Astrocyte (in vitro differentiated cells and primary cell): ENCODE results near the gene GOLIM4. TPM values are rescaled to one million over a fixed set of nuclear protein-coding genes. Genes with fewer than 3 reads are reported as not detected.

Experiments used
- DNase-seq: peaks from one replicate; pipeline ENCODE4 v3.0.0-alpha.2; 2010; ENCODE audit warnings: low read depth
- FAIRE-seq: peaks from 2 replicates; lab custom pipeline; 2011; peaks lifted over from hg19 to GRCh38; lab: Jason Lieb, UNC
- H2AFZ ChIP-seq: 2 replicates; pipeline ENCODE4 v1.6.0; 2012; ENCODE audit warnings: low read depth, low read length, inconsistent platforms
- H3K27ac ChIP-seq: 2 replicates; pipeline ENCODE4 v1.5.1; 2011; ENCODE audit warnings: low read depth, low read length, inconsistent platforms
- H3K27me3 ChIP-seq: 2 replicates; pipeline ENCODE4 v1.6.0; 2011; ENCODE audit warnings: low read length, inconsistent platforms; ENCODE audit not compliant: insufficient read depth
- H3K36me3 ChIP-seq: 2 replicates; pipeline ENCODE4 v1.5.1; 2011; ENCODE audit warnings: low read length, inconsistent platforms; ENCODE audit not compliant: insufficient read depth
- H3K4me1 ChIP-seq: 2 replicates; pipeline ENCODE4 v1.5.1; 2011; ENCODE audit warnings: low read length, inconsistent platforms; ENCODE audit not compliant: insufficient read depth
- H3K4me2 ChIP-seq: 2 replicates; pipeline ENCODE4 v1.6.0; 2012; ENCODE audit warnings: low read length, inconsistent platforms
- H3K4me3 ChIP-seq: 2 replicates; pipeline ENCODE4 v1.5.1; 2011; ENCODE audit warnings: low read depth, mild to moderate bottlenecking, low read length, inconsistent platforms; ENCODE audit not compliant: insufficient read depth
- H3K79me2 ChIP-seq: 2 replicates; pipeline ENCODE4 v1.6.0; 2012; ENCODE audit warnings: mild to moderate bottlenecking, low read length, inconsistent platforms; ENCODE audit not compliant: insufficient read depth
- H3K9ac ChIP-seq: 2 replicates; pipeline ENCODE4 v1.6.0; 2012; ENCODE audit warnings: mild to moderate bottlenecking, low read length, inconsistent platforms
- H3K9me3 ChIP-seq: 2 replicates; pipeline ENCODE4 v1.5.1; 2012; ENCODE audit warnings: low read depth, mild to moderate bottlenecking, low read length, inconsistent platforms; ENCODE audit not compliant: insufficient read depth
- H4K20me1 ChIP-seq: 2 replicates; pipeline ENCODE4 v1.6.0; 2012; ENCODE audit warnings: low read length, inconsistent platforms; ENCODE audit not compliant: insufficient read depth
- H3K27ac Mint-ChIP-seq: one replicate; pipeline ENCODE4 v1.8.0; 2021; ENCODE audit warnings: mild to moderate bottlenecking, mixed read lengths; ENCODE audit not compliant: unreplicated experiment
- H3K27me3 Mint-ChIP-seq: one replicate; pipeline ENCODE4 v1.8.0; 2021; ENCODE audit warnings: low read depth, mixed read lengths; ENCODE audit not compliant: unreplicated experiment
- H3K36me3 Mint-ChIP-seq: one replicate; pipeline ENCODE4 v1.8.0; 2021; ENCODE audit warnings: low read depth, mixed read lengths; ENCODE audit not compliant: unreplicated experiment
- H3K4me1 Mint-ChIP-seq: one replicate; pipeline ENCODE4 v1.8.0; 2021; ENCODE audit warnings: low read depth, mixed read lengths; ENCODE audit not compliant: unreplicated experiment
- H3K4me3 Mint-ChIP-seq: one replicate; pipeline ENCODE4 v1.8.0; 2021; ENCODE audit warnings: mild to moderate bottlenecking, moderate library complexity, mixed read lengths; ENCODE audit not compliant: unreplicated experiment
- H3K9me3 Mint-ChIP-seq: one replicate; pipeline ENCODE4 v1.8.0; 2021; ENCODE audit warnings: mild to moderate bottlenecking, mixed read lengths; ENCODE audit not compliant: unreplicated experiment
- CTCF ChIP-seq: IDR thresholded peaks from 2 replicates; pipeline ENCODE4 v1.5.1; 2011; ENCODE audit warnings: low read depth, mild to moderate bottlenecking, inconsistent platforms, low read length, moderate library complexity; ENCODE audit not compliant: insufficient read depth
- EZH2 ChIP-seq: IDR thresholded peaks from 2 replicates; pipeline ENCODE4 v1.6.1; 2012; ENCODE audit warnings: mild to moderate bottlenecking, low read length, inconsistent platforms; ENCODE audit not compliant: insufficient read depth
- total RNA-seq: library from RNA; stranded (reverse); gene quantifications from 2 replicates; pipeline ENCODE4 v1.2.1, GENCODE V29; 2021

Gene GOLIM4
- total RNA-seq, 1 donor from 2014 or later: 51.5 TPM

GRCh38 chr3:168006584-168006983 is 89.1 kb downstream of the GOLIM4 start:
- no peaks in the 10 kb centered on the region for H3K4me1 Mint-ChIP-seq
- H3K9me3 Mint-ChIP-seq: peaks cover 2% of the 10 kb centered on the region
- H3K4me3 Mint-ChIP-seq: no peak overlapping the region
- Histone ChIP-seq H3K4me2 (no peak overlapping the region), H3K79me2 (no peaks in the 10 kb centered on the region), H3K4me3 (no peak overlapping the region), H3K27me3 (no peaks in the 10 kb centered on the region), H3K4me1 (no peaks in the 10 kb centered on the region), H3K9me3 (peaks cover 3% of the 10 kb centered on the region), H3K9ac (no peak overlapping the region), H2AFZ (no peak overlapping the region), H3K36me3 (peaks cover 13% of the 10 kb centered on the region), H4K20me1 (no peaks in the 10 kb centered on the region), H3K27ac (no peak overlapping the region)
- DNase-seq (no peak), FAIRE-seq (no peak)
- TF ChIP-seq CTCF (no peak), EZH2 (no peak)
- no peak overlapping the region for H3K27ac Mint-ChIP-seq
- H3K36me3 Mint-ChIP-seq: peaks cover 7% of the 10 kb centered on the region
- H3K27me3 Mint-ChIP-seq: no peaks in the 10 kb centered on the region

DNA sequence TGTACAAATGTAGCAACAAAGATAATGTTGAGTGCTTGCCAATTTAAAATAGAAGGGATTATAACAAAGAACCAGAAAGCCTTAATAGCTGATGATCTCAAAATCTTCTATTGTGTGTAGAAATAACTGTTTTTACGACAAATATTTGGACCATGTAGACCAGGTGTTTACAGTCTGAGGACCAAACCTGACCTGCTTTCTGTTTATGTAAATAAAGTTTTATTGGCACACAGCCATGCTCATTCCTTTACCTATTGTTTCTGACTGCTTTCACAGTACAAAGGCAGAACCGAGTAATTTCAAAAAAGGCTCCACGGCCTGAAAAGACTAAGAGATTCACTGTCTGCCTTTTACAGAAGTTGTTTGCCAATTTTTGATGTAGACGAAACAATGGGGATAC is 91.8 kb downstream of the GOLIM4 start:
- FAIRE-seq (no peak), DNase-seq (no peak)
- no peak overlapping the region for H3K27ac ChIP-seq
- no peak overlapping the region for H3K4me3 ChIP-seq
- H3K4me1 ChIP-seq: no peaks in the 10 kb centered on the region
- H3K36me3 Mint-ChIP-seq: peaks cover 5% of the 10 kb centered on the region
- no peak overlapping the region for H3K4me2 ChIP-seq
- no peaks in the 10 kb centered on the region for H3K36me3 ChIP-seq
- no peaks in the 10 kb centered on the region for H4K20me1 ChIP-seq
- H3K79me2 ChIP-seq: no peaks in the 10 kb centered on the region
- TF ChIP-seq EZH2: no peak
- no peak for TF ChIP-seq CTCF
- H3K9me3 Mint-ChIP-seq: peaks cover 2% of the 10 kb centered on the region
- no peak overlapping the region for H2AFZ ChIP-seq
- H3K9ac ChIP-seq: no peak overlapping the region
- H3K27ac Mint-ChIP-seq: no peak overlapping the region
- no peaks in the 10 kb centered on the region for H3K4me1 Mint-ChIP-seq
- no peaks in the 10 kb centered on the region for H3K27me3 Mint-ChIP-seq
- H3K9me3 ChIP-seq: peaks cover 3% of the 10 kb centered on the region
- no peak overlapping the region for H3K4me3 Mint-ChIP-seq
- no peaks in the 10 kb centered on the region for H3K27me3 ChIP-seq

DNA sequence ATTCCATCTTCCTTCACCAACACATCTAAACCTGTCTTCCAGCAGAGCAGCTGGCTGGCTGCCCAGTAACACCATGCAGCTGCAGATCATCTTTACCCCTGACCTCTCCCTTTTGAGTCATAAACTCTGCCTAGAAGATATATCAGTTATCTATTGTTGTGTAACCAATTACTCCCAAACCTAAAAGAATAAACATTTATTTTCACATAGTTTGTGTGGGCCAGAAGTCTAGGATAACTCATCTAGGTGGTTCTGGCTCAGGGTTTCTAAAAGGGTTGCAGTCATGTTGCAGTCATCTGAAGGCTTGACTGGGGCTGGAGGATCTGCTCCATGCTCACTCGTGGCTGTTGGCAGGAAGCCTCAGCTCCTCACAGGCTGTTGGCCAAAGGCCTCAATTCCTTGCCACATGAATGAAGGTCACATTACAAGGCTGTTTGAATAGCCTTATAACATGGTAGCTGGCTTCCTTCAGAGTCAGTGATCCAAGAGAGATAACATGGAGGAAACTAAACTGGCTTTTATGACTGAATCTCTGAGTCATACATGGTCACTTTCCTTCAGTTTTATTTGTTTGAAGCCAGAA is 92.8 kb downstream of the GOLIM4 start:
- no peaks in the 10 kb centered on the region for H3K27me3 Mint-ChIP-seq
- FAIRE-seq: no peak
- Histone ChIP-seq H4K20me1 (no peaks in the 10 kb centered on the region), H3K9me3 (peaks cover 3% of the 10 kb centered on the region), H3K9ac (no peak overlapping the region), H3K36me3 (no peaks in the 10 kb centered on the region), H3K79me2 (no peaks in the 10 kb centered on the region), H3K4me2 (no peak overlapping the region), H3K27me3 (no peaks in the 10 kb centered on the region), H3K4me1 (no peaks in the 10 kb centered on the region), H2AFZ (no peak overlapping the region), H3K4me3 (no peak overlapping the region), H3K27ac (no peak overlapping the region)
- no peaks in the 10 kb centered on the region for H3K4me1 Mint-ChIP-seq
- DNase-seq: peak; percentile 62
- H3K4me3 Mint-ChIP-seq: no peak overlapping the region
- H3K27ac Mint-ChIP-seq: peak overlapping the region; percentile 62
- TF ChIP-seq CTCF: no peak
- TF ChIP-seq EZH2: no peak
- peaks cover 2% of the 10 kb centered on the region for H3K9me3 Mint-ChIP-seq
- peaks cover under 1% of the 10 kb centered on the region for H3K36me3 Mint-ChIP-seq
